ENCODE data around the gene EIF2B4. TPM values are rescaled to one million over a fixed set of nuclear protein-coding genes. Genes with fewer than 3 reads are reported as not detected.
A peak's percentile ranks its signal among the peaks of the same experiment; 100 is the strongest.

EIF2B4 gene
- total and polyA plus RNA-seq, 2 experiments from 2014 or later, result 51.4 to 64.0 TPM

DNA sequence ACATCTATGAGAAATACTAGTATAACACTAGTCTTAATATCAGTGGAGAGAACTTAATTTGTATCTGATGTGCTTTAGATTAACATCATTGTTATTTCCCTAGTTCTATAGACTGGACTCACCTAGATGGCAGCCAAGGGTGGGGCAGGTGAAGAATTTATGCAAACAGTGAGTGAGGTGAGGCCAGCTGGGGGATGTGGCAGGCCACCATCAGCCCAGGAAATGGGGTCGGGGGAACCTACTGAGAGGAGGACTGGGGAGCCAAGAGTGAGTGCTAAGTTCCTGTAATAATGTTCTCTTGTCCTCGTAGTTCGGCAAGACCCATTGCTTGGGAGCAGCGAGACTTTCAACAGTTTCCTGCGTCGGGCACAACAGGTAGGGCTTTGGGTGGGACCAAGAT, 2.8 kb upstream of the EIF2B4 start:
- Mint-ChIP-seq H3K27me3 (ENCODE audit: insufficient read depth, low read depth, poor library complexity) (peaks cover 21% of the 10 kb centered on the region), H3K9me3 (no peaks in the 10 kb centered on the region), H3K36me3 (ENCODE audit: low read depth) (peaks cover 69% of the 10 kb centered on the region), H3K27ac (no peak overlapping the region), H3K4me1 (peaks cover 24% of the 10 kb centered on the region), H3K4me3 (peak overlapping the region; percentile 31; the same call in 2 of the 3 replicates)
- Histone ChIP-seq H3K27ac (ENCODE audit: low read depth) (no peak overlapping the region), H3K79me2 (replicated peaks; ENCODE audit: insufficient read depth) (peaks cover 34% of the 10 kb centered on the region), H3K4me1 (ENCODE audit: insufficient read depth) (peaks cover 20% of the 10 kb centered on the region), H3K9me2 (ENCODE audit: insufficient read depth) (no peaks in the 10 kb centered on the region), H4K20me1 (replicated peaks; ENCODE audit: insufficient read depth) (no peaks in the 10 kb centered on the region; the same call in 1 of the 2 replicates), H3K4me2 (peak overlapping the region; percentile 96), H3F3A (replicated peaks; ENCODE audit: low read depth) (peaks cover 13% of the 10 kb centered on the region; the same call in 1 of the 2 replicates), H2AFZ (no peak overlapping the region), H3K4me3 (0 out of 2 replicates have a peak overlapping the region, but pooled peaks have one; percentile 30), H3K36me3 (ENCODE audit: insufficient read depth) (peaks cover 27% of the 10 kb centered on the region), H3K27me3 (ENCODE audit: insufficient read depth) (no peaks in the 10 kb centered on the region)
- DNase-seq (ENCODE audit: low spot score), result peak; percentile 23
- no peak for ATAC-seq
- TF ChIP-seq EZH2 (IDR thresholded peaks at IDR 0.05; ENCODE audit: low read depth, unreplicated experiment), result no peak

DNA sequence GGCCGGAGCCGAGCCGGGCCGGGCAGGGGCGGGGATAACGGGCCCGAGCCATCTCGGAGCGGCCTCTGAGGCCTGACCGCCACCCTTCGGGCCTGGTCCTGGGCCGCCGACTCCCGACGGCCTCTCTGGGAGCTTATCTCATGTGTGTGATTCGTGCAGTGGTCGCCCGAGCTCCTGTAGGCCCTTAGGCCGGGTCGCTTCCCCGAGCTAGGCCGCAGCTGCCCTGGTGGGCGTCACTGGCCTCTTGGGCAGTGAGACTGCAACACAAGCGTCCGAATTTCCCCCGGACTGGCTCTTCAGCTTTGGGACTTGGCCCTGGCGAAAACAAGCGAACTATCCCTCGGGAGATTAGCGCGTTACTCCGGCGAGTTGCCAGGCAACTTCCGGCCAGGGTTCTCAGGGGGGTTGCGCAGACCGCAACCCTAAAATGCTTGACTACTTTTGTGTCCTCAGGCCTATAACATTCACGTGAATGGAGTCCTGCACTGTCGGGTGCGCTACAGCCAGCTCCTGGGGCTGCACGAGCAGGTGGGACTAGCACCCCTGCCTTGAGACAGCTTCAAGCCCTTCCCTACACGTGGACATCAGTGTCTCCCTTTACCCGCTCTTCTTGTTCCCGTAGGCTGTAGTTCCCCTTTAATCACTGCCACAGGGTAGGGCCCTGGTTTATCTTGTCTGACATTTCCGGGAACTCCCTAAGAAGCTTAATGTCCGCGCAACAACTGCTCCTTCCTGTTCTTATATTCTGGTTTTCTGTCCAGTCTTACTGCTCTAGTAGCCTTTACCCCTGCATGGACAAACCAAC, 880 bp upstream of the EIF2B4 start:
- Histone ChIP-seq H3K79me2 (replicated peaks; ENCODE audit: insufficient read depth) (peaks cover 34% of the 10 kb centered on the region), H3K4me3 (peak overlapping the region; percentile 93), H3K9me2 (ENCODE audit: insufficient read depth) (no peaks in the 10 kb centered on the region), H4K20me1 (replicated peaks; ENCODE audit: insufficient read depth) (peaks cover 5% of the 10 kb centered on the region; the same call in 1 of the 2 replicates), H3K4me1 (ENCODE audit: insufficient read depth) (peaks cover 20% of the 10 kb centered on the region), H3K36me3 (ENCODE audit: insufficient read depth) (peaks cover 38% of the 10 kb centered on the region), H3K27ac (ENCODE audit: low read depth) (no peak overlapping the region), H2AFZ (peak overlapping the region; percentile 78; the same call in 1 of the 2 replicates), H3K27me3 (ENCODE audit: insufficient read depth) (no peaks in the 10 kb centered on the region), H3F3A (replicated peaks; ENCODE audit: low read depth) (peaks cover 9% of the 10 kb centered on the region; the same call in 1 of the 2 replicates), H3K4me2 (peak overlapping the region; percentile 96)
- peak overlapping the region; percentile 86 for H3K4me3 Mint-ChIP-seq
- H3K27me3 Mint-ChIP-seq (ENCODE audit: insufficient read depth, low read depth, poor library complexity), result peaks cover 15% of the 10 kb centered on the region
- DNase-seq (ENCODE audit: low spot score) (peak; percentile 39), ATAC-seq (peak; percentile 34)
- peaks cover 67% of the 10 kb centered on the region for H3K36me3 Mint-ChIP-seq (ENCODE audit: low read depth)
- peaks cover 24% of the 10 kb centered on the region for H3K4me1 Mint-ChIP-seq
- H3K9me3 Mint-ChIP-seq, result no peaks in the 10 kb centered on the region
- peak overlapping the region; percentile 95 for H3K27ac Mint-ChIP-seq
- TF ChIP-seq, protein P1, sequence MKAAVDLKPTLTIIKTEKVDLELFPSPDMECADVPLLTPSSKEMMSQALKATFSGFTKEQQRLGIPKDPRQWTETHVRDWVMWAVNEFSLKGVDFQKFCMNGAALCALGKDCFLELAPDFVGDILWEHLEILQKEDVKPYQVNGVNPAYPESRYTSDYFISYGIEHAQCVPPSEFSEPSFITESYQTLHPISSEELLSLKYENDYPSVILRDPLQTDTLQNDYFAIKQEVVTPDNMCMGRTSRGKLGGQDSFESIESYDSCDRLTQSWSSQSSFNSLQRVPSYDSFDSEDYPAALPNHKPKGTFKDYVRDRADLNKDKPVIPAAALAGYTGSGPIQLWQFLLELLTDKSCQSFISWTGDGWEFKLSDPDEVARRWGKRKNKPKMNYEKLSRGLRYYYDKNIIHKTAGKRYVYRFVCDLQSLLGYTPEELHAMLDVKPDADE (IDR thresholded peaks at IDR 0.05), result no peak
- TF ChIP-seq STAT1 (IDR thresholded peaks at IDR 0.05; ENCODE audit: unreplicated experiment), result no peak
- TF ChIP-seq, protein P2, sequence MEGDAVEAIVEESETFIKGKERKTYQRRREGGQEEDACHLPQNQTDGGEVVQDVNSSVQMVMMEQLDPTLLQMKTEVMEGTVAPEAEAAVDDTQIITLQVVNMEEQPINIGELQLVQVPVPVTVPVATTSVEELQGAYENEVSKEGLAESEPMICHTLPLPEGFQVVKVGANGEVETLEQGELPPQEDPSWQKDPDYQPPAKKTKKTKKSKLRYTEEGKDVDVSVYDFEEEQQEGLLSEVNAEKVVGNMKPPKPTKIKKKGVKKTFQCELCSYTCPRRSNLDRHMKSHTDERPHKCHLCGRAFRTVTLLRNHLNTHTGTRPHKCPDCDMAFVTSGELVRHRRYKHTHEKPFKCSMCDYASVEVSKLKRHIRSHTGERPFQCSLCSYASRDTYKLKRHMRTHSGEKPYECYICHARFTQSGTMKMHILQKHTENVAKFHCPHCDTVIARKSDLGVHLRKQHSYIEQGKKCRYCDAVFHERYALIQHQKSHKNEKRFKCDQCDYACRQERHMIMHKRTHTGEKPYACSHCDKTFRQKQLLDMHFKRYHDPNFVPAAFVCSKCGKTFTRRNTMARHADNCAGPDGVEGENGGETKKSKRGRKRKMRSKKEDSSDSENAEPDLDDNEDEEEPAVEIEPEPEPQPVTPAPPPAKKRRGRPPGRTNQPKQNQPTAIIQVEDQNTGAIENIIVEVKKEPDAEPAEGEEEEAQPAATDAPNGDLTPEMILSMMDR (conservative IDR thresholded peaks at IDR 0.05; ENCODE audit: low read depth in 2 of 2), result no peak
- TF ChIP-seq ZNF114 (CRISPR knock-in tag; IDR thresholded peaks at IDR 0.05), result no peak
- TF ChIP-seq CREB1 (CRISPR knock-in tag; IDR thresholded peaks at IDR 0.05; ENCODE audit: low read depth), result no peak
- TF ChIP-seq, protein P3, sequence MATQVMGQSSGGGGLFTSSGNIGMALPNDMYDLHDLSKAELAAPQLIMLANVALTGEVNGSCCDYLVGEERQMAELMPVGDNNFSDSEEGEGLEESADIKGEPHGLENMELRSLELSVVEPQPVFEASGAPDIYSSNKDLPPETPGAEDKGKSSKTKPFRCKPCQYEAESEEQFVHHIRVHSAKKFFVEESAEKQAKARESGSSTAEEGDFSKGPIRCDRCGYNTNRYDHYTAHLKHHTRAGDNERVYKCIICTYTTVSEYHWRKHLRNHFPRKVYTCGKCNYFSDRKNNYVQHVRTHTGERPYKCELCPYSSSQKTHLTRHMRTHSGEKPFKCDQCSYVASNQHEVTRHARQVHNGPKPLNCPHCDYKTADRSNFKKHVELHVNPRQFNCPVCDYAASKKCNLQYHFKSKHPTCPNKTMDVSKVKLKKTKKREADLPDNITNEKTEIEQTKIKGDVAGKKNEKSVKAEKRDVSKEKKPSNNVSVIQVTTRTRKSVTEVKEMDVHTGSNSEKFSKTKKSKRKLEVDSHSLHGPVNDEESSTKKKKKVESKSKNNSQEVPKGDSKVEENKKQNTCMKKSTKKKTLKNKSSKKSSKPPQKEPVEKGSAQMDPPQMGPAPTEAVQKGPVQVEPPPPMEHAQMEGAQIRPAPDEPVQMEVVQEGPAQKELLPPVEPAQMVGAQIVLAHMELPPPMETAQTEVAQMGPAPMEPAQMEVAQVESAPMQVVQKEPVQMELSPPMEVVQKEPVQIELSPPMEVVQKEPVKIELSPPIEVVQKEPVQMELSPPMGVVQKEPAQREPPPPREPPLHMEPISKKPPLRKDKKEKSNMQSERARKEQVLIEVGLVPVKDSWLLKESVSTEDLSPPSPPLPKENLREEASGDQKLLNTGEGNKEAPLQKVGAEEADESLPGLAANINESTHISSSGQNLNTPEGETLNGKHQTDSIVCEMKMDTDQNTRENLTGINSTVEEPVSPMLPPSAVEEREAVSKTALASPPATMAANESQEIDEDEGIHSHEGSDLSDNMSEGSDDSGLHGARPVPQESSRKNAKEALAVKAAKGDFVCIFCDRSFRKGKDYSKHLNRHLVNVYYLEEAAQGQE (IDR thresholded peaks at IDR 0.05; ENCODE audit: unreplicated experiment), result no peak
- no peak for TF ChIP-seq JUNB (IDR thresholded peaks at IDR 0.05; ENCODE audit: unreplicated experiment)
- TF ChIP-seq EZH2phosphoT487 (IDR thresholded peaks at IDR 0.05; ENCODE audit: unreplicated experiment), result no peak

All from GM23338 (cell line).